ENCODE data around the gene ADAMTSL2.

Gene ADAMTSL2

DNA sequence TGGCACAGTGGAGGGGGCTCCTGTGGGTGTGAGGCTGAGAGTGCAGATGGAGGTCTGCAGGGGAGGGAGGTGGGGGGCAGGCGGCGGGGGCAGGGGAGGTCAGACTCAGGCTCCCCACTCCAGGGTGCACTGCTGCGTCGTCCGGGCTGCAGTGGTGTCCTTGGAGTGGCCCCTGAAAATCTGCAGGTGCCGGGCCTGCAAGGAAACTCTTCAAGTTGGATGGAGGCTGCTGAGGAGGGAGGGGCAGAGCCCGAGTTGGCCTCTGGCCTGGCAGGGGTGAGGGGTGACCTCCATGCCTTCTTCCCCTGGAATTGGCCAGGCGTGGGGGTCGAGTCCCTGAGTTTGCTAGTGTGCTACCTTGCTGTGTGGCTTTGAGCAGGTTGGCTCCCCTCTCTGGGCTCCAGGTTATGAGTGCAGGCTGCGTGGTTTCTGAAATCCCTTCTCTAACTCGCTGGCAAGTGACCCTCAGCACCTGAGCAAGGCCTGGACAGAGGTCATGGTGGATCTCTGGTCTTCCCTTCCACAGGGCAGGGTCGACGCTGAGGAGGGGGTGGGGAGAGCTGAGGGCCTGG lies 888 bp downstream of the ADAMTSL2 start:
- DNase-seq (ENCODE audit: low spot score): no peak

DNA sequence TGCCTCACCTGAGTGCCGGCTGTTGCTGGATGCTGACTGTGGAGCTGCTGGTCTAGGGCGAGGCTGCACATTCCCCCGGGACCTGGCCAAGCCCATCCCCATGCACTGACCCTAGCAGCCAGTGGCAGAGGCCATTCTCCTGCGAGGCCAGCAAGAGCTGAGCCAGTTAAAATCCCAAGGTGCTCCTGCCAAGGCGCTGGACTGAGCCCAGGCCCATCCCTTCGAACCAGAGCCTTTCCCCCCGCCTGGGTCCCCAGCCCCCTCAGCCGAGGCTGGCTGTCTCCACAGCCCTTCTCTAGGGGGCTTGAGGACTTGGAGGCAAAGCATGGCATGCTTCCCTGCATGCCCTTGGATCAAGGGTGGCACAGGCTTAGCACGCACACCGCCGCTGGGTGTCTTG lies 1.6 kb downstream of the ADAMTSL2 start:
- no peak for DNase-seq (ENCODE audit: low spot score)

DNA sequence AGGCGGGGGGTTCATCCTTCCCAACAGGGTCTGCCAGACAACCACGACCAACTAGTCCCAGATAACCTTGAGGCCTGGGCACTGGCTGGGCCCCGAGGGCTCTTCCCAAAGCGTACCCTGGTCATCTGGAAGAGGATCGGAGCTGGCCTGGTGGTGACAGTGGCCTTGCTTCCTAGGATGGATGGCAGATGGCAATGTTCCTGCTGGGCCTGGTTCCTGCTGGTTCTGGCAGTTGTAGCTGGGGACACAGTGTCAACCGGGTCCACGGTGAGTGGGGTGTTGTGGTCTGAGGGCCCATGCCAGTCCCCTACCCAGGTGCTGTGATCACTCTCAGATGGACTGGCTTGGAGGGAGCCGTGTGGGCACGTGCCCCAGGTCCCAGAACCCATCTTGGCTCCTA lies 2.0 kb downstream of the ADAMTSL2 start:
- DNase-seq (ENCODE audit: low spot score): no peak

DNA sequence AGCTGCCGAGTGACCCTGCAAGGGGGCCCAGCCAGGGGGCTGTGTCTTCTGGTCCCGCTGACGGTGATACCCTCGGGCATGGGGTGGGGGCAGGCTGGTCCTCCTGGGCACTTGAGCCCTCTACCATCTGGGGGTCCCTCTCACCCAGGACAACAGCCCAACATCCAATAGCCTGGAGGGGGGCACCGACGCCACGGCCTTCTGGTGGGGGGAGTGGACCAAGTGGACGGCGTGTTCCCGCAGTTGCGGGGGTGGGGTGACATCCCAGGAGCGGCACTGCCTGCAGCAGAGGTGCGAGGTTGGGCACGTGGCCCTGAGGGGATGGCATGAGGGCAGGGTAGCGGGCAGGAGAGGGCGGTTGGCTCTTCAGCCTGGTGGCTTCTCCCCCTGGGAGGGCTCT lies 2.8 kb downstream of the ADAMTSL2 start:
- no peak for DNase-seq (ENCODE audit: low spot score)

DNA sequence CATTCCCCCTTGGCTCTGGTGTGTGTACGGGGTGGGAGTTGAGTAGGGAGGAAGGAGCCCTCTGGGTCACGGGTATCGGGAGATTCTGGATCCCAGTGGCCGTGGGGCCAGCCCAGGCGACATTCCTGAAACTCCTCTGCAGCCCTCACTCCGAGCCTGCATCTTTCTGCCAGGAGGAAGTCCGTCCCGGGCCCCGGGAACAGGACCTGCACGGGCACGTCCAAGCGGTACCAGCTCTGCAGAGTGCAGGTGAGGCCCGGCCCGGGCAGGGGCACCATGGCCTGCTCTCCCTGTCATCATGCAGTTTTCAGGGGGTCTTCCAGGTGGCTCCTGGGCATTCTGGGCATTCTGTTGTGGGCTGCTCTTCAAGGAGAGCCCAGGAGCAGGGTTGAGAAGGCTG lies 3.7 kb downstream of the ADAMTSL2 start:
- DNase-seq (ENCODE audit: low spot score): no peak

DNA sequence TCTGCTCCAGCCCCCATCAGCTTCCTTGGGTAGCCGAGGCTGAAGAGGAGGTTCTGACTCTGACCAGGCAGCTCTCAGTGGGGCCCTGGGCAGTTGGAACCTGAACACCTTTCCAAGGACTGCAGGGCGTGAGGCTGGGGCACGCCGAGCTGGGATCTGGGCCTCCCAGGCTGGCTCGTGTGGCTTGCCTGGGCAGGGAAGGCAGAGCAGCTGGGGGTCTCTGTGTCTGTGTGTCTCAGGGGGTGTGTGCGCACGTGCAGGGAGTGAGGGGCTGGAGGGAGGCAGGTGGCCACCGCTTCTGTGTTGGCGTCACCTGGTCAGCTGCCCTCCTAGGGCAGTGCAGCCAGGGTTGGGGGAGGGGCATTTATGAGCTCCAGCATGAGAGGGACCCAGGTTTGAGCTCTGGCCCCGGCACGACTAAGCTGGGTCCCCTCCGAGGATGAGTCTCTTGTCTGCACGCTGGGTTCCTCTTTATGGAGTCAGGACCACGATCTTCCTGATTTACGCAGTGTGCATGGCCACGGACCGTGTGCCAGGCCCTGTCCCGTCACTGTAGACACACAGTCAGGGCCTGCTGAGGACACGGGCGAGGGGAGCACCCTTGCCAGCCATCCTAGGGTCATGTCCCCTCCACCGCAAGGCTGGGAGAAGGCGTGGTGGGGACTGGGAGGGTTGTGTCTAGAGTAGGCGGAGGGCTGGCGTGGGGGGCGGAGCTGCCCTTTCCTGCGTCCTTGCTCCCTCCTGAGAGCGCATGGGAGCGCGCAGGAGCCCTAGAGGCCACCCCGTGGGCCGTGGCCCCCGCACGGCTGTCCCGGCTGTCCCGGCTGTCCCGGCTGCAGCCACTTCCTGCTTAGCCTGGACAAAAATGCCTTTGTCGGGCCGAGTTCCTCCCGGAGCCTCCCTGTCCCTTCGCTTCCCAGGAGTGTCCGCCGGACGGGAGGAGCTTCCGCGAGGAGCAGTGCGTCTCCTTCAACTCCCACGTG lies 4.6 kb downstream of the ADAMTSL2 start:
- no peak for DNase-seq (ENCODE audit: low spot score)

DNA sequence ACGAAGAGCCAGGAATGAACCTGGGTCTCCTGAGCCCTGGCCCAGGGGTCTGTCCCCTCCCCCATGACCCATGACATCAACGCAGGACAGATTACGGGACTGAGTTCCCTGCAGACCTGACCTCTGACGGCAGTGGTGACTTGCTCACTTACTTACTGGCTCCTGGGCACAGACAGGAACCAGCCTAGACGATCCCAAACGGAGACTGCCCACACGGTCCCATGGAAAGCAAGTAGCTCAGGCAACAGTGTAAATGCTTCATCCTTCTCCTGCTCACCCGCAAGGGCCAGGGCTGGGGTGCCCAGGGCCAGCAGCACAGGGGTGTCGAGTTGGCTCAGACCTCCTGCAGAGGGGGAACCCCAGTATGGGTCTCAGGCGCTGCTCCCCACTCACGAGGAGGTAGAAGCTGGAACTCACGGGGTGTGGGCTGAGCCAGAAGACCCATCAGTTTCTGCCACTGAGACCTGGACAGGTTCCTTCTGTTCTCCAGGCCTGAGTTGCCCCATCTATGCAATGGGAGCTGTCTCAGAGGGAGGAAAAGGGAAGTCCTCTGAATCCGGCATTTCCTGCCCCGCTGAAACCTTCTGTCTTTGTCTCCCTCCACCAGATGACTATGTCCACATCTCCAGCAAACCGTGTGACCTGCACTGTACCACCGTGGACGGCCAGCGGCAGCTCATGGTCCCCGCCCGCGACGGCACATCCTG lies 5.6 kb downstream of the ADAMTSL2 start:
- no peak for DNase-seq (ENCODE audit: low spot score)

DNA sequence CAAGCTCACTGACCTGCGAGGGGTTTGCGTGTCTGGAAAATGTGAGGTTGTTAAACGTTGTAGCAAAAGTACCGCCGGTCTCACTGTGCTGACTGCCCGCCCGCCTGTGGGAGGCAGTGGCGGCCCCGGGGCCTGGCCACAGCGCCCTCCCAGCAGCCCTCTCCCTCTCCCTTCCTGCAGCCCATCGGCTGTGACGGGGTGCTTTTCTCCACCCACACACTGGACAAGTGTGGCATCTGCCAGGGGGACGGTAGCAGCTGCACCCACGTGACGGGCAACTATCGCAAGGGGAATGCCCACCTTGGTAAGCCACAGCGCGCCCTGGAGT lies 6.2 kb downstream of the ADAMTSL2 start:
- DNase-seq (ENCODE audit: low spot score): no peak

DNA sequence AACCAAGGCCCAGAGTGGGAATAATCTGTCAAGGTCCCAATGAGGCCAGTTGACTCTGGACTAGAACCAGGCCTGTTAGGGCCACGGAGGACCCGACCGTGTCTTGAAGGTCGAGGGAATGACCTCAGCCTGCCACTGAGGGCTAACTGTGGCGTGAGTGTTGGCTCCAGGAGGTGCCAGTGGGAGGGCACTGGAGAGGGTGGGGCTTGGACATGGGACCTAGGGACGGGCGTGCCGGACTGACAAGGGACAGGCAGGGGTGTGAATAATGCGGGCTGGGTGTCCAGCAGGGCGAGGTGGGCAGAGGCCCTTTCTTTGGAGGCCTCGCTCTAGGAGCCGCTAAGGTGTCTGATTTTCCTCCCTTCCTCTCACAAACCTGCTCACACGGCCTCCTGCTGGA lies 7.5 kb downstream of the ADAMTSL2 start:
- no peak for DNase-seq (ENCODE audit: low spot score)

DNA sequence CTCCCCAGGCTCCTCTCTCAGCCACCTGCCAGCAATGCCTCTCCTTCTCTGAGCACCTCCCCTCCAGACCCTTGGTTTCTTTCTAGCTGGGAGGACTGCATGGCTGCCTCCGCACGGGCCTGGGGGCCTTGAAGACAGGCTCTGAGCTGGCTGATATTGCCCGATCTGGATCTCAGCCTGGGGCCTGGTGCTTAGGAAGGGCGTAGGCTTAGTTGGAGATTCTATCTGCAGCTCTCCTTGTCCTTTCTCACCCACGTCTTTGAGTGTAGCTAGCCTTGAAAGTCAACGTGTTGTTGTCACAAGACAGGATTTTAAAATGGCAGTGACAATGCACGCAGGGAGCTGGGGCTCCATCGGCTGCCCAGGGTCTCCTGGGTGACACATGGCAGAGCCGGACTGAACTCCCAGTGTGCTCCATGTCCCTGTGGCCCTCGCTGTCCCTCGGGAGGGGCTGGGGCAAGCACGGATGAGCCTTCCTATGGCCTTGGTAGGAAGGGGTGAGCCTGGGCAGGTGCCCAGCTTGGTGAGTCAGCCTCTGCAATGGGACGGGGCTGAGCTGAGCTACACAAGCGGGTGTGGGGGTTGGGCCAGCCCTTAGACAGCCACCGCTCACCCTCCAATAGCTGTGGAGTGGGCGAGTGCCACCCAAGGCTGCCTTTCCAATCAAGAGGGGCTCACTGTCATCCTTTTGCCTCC lies 9.4 kb downstream of the ADAMTSL2 start:
- DNase-seq (ENCODE audit: low spot score): no peak

DNA sequence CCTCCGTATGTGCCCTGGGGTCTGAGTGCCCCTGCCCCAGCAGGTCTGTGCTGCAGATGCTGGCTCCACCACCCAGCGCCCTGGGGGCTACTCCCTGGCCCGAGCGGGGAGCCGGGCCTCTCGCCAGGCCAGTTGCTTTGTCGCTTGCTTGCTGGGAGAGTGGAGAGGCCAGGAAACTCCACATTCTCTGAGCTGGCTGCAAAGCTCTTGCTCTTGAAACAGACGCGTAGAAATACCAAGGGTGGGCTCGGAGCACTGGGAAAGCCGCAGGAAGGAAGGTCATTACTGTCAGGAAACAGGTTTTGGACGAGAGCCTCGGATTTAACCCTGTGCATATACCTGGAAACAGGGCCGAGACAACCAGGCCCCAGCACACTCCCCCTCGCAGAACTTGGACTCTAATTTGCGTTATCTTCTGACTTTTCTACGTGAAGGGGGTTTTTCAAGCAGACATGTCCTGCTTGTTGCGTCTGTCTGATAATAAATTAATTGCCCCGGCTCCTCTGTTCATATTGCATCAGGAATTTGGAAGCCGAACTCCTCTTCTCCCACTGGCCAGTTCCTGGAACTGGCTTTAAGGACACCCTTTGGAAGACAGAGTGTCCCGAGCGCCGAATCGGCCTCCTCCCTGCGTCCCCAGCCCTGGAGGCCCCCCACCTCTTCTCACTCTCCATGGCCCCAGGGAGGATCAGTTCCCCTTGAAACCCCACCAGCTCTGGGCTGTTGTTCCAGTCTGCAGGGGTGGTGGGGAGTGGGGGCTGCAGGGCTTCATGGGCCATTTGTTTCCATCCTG lies 11.2 kb downstream of the ADAMTSL2 start:
- no peak for DNase-seq (ENCODE audit: low spot score)

DNA sequence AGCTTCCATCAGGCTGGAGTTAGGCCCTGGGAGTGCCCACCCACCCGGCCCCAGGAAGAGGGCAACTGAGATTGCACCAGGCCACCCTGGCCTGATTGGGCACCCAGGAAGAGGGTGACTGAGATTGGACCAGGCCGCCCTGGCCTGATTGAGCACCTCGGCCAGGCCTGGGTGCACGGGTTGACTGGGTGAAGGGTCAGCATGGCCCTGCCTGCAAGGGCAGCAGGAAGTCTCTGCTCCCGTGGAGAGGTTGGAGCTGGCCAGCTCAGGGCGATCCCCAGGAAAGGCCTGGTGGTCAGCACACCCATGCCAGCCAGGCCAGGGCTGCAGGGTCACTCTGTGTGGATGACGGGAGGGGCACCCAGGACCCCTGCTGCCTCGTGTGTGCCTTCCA lies 11.8 kb downstream of the ADAMTSL2 start:
- DNase-seq (ENCODE audit: low spot score): no peak

DNA sequence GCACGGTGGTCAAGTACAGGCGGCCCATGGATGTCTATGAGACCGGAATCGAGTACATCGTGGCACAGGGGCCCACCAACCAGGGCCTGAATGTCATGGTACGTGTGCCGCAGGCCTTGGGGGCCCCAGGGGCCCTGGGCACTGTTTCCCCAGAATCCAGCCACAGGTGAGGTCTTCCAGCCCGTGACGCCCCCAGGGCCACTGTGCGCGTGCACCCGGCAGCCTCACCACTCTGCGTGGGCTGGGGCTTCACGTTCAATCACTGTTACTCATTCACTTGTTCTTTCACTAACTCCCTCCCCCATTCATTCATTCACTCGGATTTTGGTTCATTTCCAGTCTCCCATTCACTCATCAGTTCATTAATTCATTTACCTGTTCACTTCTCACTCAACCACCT lies 12.6 kb downstream of the ADAMTSL2 start:
- DNase-seq (ENCODE audit: low spot score): no peak

DNA sequence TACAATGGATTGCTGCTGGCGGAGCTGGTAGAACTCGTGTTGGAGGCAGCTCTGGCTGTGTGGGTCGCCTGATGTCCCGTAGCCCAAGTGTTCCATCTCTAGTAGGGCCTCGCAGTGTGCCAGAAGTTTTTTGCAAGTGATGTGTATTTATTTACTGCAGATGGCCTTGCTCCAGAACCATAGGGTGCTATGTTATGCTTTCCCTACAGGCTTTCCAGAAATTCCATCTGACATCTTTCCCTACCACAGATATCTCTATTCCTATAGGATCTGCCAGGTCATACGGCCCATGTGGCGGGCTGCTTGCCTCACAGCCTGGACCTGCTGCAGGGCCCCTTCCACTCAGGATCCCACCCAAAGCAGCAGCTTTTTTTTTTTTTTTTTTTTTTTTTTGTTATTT lies 16.9 kb downstream of the ADAMTSL2 start:
- no peak for DNase-seq (ENCODE audit: low spot score)

DNA sequence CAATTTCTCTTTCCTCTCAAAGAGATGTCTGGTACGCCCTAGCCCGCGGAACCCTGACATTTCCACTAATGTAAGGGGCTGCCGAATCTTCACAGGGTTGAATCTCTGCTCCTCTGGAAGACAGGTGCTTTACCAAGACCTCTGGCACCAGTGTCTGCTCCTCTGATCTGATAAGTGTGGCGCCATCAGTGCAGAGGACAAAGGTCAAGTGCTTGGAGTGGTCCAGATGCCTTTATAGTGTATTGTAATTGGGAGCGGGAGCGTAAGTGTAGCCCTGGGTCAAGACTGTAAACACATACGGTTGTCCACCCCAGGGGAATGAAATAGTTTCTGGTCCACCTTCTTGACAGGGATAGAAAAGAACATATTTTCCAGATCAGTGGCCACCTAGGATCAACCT lies 17.7 kb downstream of the ADAMTSL2 start:
- no peak for DNase-seq (ENCODE audit: low spot score)

DNA sequence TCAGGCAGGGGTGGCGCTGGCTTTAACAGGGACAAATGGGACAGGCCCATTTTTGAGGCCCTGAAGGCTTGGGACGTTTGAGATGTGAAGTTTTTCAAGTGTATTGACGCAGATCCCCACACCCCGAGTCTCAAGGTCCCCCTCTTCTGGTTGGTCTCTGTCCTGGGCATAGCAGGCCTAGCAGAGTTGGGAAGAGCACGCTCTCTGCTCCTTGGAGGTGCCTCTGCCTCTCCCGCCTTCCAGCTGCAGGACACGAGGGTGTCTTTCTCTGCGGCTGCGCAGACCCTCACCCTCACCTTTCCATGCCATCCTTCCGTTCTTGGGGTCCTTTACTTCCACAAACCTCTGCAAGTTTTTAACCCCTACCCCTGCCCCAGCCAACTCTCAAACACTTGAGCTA lies 18.6 kb downstream of the ADAMTSL2 start:
- DNase-seq (ENCODE audit: low spot score): no peak

DNA sequence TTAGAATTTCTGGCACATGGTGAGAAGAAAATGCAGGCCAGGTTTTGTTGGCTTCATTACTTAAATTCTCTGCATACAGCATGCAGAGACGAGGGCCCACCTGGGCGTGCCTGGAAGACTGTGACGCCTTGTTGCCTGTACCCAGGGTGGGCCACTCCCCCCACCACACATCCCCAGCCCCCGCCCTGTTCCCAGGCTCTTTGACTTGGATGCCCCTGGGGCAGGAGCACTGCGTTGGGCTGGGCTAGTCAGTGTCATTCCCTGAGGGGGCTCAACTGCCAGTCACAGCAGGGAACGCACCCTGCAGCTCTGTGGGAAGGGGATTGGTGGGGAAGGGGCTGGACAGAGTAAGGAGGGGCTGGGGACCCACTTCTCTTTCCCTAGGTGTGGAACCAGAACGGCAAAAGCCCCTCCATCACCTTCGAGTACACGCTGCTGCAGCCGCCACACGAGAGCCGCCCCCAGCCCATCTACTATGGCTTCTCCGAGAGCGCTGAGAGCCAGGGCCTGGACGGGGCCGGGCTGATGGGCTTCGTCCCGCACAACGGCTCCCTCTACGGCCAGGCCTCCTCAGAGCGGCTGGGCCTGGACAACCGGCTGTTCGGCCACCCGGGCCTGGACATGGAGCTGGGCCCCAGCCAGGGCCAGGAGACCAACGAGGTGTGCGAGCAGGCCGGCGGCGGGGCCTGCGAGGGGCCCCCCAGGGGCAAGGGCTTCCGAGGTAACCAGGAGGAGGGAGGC lies 19.6 kb downstream of the ADAMTSL2 start:
- no peak for DNase-seq (ENCODE audit: low spot score)

DNA sequence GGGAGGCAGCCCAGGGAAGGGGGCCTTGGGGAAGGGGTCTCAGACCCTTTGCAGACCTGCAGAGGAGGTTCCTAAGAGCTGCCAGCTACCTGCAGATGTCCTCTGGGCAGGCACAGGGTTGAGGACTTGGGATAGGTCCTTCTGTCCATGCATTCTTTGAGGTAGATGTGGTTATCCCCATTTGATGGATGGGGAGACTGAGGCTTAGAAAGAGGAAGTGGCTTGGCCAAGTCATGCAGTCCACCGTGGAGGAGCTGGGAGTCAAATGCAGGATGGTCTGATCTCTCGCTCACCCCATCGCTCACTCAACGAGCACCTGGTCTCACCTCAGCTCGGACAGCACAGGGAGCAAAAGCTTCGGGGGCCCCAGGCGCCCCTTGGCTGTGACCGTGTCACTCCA lies 20.2 kb downstream of the ADAMTSL2 start:
- DNase-seq (ENCODE audit: low spot score): no peak

DNA sequence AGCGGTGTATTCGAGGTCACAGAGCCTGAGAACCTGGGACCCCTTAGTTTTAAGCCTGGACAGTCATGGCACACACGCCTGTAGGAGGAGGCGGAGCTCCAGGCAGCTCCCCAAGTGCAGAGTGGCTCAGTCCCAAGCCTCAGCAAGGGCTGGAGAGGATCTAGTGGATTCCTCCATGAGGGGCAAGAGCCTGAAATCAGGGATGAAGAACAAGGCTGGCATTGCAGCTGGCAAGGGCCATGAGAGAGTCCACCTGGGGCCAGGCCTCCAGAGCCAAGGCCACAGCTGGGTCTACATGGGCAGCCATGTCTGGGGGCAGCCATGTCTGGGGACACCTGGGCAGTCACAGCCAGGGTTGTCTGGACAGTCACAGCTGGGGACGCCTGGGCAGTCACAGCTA lies 21.9 kb downstream of the ADAMTSL2 start:
- no peak for DNase-seq (ENCODE audit: low spot score)

DNA sequence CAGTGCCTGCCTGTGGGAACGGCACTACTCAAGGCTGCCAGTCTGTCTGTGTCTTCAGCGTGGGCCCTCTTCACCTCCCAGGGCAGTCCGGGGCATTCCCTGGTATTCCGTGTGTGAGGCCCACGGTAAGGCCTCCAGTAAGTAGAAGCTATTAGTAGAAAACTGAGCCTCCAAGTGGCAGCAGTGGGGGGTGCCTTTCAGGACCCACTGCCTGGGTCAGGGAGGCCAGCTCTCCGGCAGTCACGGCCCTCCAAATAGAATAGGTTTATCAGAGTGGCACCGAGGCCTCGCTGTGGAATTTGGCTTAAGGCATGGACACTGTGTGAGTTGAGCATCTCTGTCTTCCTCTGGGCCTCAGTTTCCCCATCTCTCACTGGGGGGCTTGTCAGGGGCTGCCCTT lies 23.1 kb downstream of the ADAMTSL2 start:
- DNase-seq (ENCODE audit: low spot score): no peak
